ENCODE data around the gene ZNF296. TPM values are rescaled to one million over a fixed set of nuclear protein-coding genes. Genes with fewer than 3 reads are reported as not detected.

Gene ZNF296
- total RNA-seq, 1 experiment from 2014 or later, result 9.2 TPM

DNA sequence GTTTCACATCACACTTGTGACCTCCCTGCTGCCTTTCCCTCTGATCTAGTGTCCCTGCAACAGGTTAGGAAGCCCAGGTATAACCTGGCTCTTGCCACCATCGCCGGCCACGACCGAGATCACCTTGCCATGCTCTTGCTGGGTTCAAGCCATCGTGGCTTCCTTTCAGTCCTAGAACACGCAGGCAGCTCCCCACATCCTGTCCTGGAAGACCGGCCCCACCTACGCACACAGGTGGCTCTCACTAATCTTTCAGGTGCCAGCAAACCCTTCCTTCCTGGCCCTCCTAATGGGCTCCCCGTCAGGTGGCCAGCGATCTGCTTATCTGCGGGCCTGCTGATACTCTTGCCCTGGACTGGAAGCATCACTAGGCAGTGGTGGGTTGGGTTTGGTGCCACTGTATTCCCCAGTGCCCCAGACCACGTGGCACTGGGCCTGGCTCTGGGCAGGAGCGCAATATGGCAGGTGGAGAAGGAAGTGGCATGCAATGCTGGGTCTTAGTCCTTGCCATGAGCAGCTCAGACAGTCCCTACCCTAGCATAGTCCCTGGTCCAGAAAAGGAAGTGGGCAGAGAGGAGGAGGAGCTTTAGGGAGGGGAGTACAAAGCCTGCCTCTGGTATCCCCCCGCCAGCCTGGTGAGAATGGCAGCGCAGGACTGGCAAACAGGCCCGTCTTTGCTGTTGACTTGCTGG lies 28.5 kb upstream of the ZNF296 start:
- Histone ChIP-seq H3K79me2 (ENCODE audit: insufficient read depth, low read length) (peaks cover 90% of the 10 kb centered on the region), H3K9ac (ENCODE audit: low read length) (no peak overlapping the region), H3K4me1 (ENCODE audit: control insufficient read depth in 1 of 2, insufficient read depth in 2 of 2, low read length in 2 of 2) (no peaks in the 10 kb centered on the region; a peak in 1 of 4 replicates), H3K27ac (ENCODE audit: low read depth, low read length) (no peak overlapping the region), H3K4me3 (replicated peaks in 1 of 2; ENCODE audit: low read depth in 1 of 2, low read length in 2 of 2) (no peak overlapping the region), H4K20me1 (ENCODE audit: insufficient read depth) (0 out of 2 replicates have a peak, but pooled peaks cover 4% of the 10 kb centered on the region), H3K4me2 (ENCODE audit: low read length) (no peak overlapping the region), H2AFZ (ENCODE audit: low read depth, low read length, poor library complexity, severe bottlenecking) (no peak overlapping the region), H3K9me3 (ENCODE audit: control insufficient read depth in 1 of 2, insufficient read depth in 1 of 2, low read depth in 1 of 2, low read length in 2 of 2) (no peaks in the 10 kb centered on the region), H3K27me3 (ENCODE audit: insufficient read depth, low read length) (no peaks in the 10 kb centered on the region), H3K36me3 (ENCODE audit: control insufficient read depth in 1 of 2, insufficient read depth in 2 of 2, low read length in 2 of 2) (no peaks in the 10 kb centered on the region), H3K9me2 (ENCODE audit: insufficient read depth) (no peaks in the 10 kb centered on the region)
- CTCF ChIA-PET, result no interaction called here
- no peak for ATAC-seq
- no TSS peak for BruUV-seq (replicated peaks)
- intact Hi-C loops (cut with micrococcal nuclease), result no loop called here
- RAD21 ChIA-PET (ENCODE audit: low non-redundant PET in 1 of 2, low total read pairs in 2 of 2, uncharacterized antibody in 2 of 2, unreplicated experiment in 2 of 2), result no interaction called here
- POLR2A ChIA-PET, result no interaction called here
- no peak for TF ChIP-seq YY1 (IDR thresholded peaks at IDR 0.05; ENCODE audit: extremely low read depth, insufficient replicate concordance, low read depth, low read length)
- no peak for TF ChIP-seq POLR2A (IDR thresholded peaks at IDR 0.05; ENCODE audit: borderline replicate concordance, extremely low read depth, insufficient read depth, insufficient read length)
- TF ChIP-seq, protein P1, sequence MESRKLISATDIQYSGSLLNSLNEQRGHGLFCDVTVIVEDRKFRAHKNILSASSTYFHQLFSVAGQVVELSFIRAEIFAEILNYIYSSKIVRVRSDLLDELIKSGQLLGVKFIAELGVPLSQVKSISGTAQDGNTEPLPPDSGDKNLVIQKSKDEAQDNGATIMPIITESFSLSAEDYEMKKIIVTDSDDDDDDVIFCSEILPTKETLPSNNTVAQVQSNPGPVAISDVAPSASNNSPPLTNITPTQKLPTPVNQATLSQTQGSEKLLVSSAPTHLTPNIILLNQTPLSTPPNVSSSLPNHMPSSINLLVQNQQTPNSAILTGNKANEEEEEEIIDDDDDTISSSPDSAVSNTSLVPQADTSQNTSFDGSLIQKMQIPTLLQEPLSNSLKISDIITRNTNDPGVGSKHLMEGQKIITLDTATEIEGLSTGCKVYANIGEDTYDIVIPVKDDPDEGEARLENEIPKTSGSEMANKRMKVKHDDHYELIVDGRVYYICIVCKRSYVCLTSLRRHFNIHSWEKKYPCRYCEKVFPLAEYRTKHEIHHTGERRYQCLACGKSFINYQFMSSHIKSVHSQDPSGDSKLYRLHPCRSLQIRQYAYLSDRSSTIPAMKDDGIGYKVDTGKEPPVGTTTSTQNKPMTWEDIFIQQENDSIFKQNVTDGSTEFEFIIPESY (IDR thresholded peaks at IDR 0.05; ENCODE audit: extremely low read depth, insufficient replicate concordance, low read length), result no peak
- TF ChIP-seq SP1 (IDR thresholded peaks at IDR 0.05; ENCODE audit: low read depth), result no peak
- TF ChIP-seq REST (IDR thresholded peaks at IDR 0.05; ENCODE audit: low read depth), result no peak
- no peak for TF ChIP-seq TCF7L2 (IDR thresholded peaks at IDR 0.05; ENCODE audit: borderline replicate concordance, extremely low read depth, insufficient read depth, insufficient read length)
- TF ChIP-seq, protein P2, sequence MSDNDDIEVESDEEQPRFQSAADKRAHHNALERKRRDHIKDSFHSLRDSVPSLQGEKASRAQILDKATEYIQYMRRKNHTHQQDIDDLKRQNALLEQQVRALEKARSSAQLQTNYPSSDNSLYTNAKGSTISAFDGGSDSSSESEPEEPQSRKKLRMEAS (IDR thresholded peaks at IDR 0.05), result no peak
- no peak for TF ChIP-seq ZFX (IDR thresholded peaks at IDR 0.05)
- no peak for TF ChIP-seq CBX3 (IDR thresholded peaks at IDR 0.05; ENCODE audit: low read depth)
- no peak for TF ChIP-seq SIN3A (IDR thresholded peaks at IDR 0.05; ENCODE audit: low read depth)
- no peak for TF ChIP-seq CTCF (IDR thresholded peaks at IDR 0.05 in 2 of 3, conservative IDR thresholded peaks at IDR 0.05 in 1 of 3; ENCODE audit: borderline replicate concordance in 1 of 3, insufficient read depth in 1 of 3, low read depth in 2 of 3, low read length in 2 of 3)
- no peak for TF ChIP-seq RAD21 (IDR thresholded peaks at IDR 0.05; ENCODE audit: low read depth)
- no peak for TF ChIP-seq EGR1 (IDR thresholded peaks at IDR 0.05; ENCODE audit: low read depth)
- TF ChIP-seq, protein P3, sequence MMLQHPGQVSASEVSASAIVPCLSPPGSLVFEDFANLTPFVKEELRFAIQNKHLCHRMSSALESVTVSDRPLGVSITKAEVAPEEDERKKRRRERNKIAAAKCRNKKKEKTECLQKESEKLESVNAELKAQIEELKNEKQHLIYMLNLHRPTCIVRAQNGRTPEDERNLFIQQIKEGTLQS (IDR thresholded peaks at IDR 0.05), result no peak
- TF ChIP-seq SRF (IDR thresholded peaks at IDR 0.05; ENCODE audit: low read depth), result no peak
- TF ChIP-seq FOSL1 (IDR thresholded peaks at IDR 0.05; ENCODE audit: low read depth), result no peak
- TF ChIP-seq ELF1 (IDR thresholded peaks at IDR 0.05; ENCODE audit: borderline replicate concordance, low read depth), result no peak
- no peak for TF ChIP-seq POLR2AphosphoS5 (IDR thresholded peaks at IDR 0.05; ENCODE audit: low read depth, low read length)
- TF ChIP-seq ZNF274 (IDR thresholded peaks at IDR 0.05; ENCODE audit: low read depth, low read length), result no peak
- no peak for TF ChIP-seq JUND (IDR thresholded peaks at IDR 0.05)
- no peak for DNase-seq (ENCODE audit: low read depth, low spot score)

All from HCT116 (cell line).